Measurements from ENCODE around the gene ITPR1. TPM values are rescaled to one million over a fixed set of nuclear protein-coding genes. Genes with fewer than 3 reads are reported as not detected.

Gene ITPR1
- total and polyA plus RNA-seq, 2 experiments from 2014 or later: 6.8 to 21.0 TPM

DNA sequence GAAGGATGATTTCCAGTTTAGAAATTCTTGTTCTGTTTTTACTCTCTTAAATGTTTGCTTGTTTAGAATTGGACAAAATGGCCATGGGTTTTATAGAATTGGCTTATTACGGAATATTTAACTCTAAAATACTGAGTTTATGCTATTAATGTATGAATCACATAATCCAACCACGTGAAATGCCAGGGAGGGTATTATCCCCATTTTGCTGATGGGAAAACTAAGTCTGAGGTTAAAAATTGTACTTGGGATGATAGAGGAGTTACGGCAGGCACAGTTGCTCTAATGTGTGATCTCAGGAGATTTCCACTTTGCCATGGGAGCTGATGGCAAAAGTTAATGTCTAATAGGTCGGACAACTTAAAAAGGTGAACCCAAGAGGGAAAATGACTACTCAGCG is 194.4 kb downstream of the ITPR1 start:
- H3K4me2 ChIP-seq: no peak overlapping the region
- H3K4me3 Mint-ChIP-seq: no peak overlapping the region
- no peak overlapping the region for H3K27ac ChIP-seq (ENCODE audit: low read depth)
- H3K4me1 ChIP-seq (ENCODE audit: insufficient read depth): no peaks in the 10 kb centered on the region
- peaks cover 5% of the 10 kb centered on the region; the same call in 1 of the 3 replicates for H3K9me3 Mint-ChIP-seq
- H2AFZ ChIP-seq: no peak overlapping the region
- no peaks in the 10 kb centered on the region; the same call in 2 of the 3 replicates for H3K4me1 Mint-ChIP-seq
- no peaks in the 10 kb centered on the region for H3F3A ChIP-seq (replicated peaks; ENCODE audit: low read depth)
- H4K20me1 ChIP-seq (replicated peaks; ENCODE audit: insufficient read depth): no peaks in the 10 kb centered on the region
- no peaks in the 10 kb centered on the region for H3K27me3 ChIP-seq (ENCODE audit: insufficient read depth)
- peaks cover 13% of the 10 kb centered on the region; the same call in 2 of the 3 replicates for H3K36me3 Mint-ChIP-seq (ENCODE audit: low read depth)
- H3K4me3 ChIP-seq: no peak overlapping the region
- H3K9me2 ChIP-seq (ENCODE audit: insufficient read depth): peaks cover 1% of the 10 kb centered on the region; the same call in 1 of the 2 replicates
- H3K79me2 ChIP-seq (replicated peaks; ENCODE audit: insufficient read depth): no peaks in the 10 kb centered on the region
- DNase-seq (ENCODE audit: low spot score) (no peak), ATAC-seq (no peak)
- no peaks in the 10 kb centered on the region; the same call in 1 of the 2 replicates for H3K36me3 ChIP-seq (ENCODE audit: insufficient read depth)
- H3K27me3 Mint-ChIP-seq (ENCODE audit: insufficient read depth, low read depth, poor library complexity): no peaks in the 10 kb centered on the region
- H3K27ac Mint-ChIP-seq: no peak overlapping the region
- TF ChIP-seq EZH2 (IDR thresholded peaks at IDR 0.05; ENCODE audit: low read depth, unreplicated experiment) (no peak), ZNF114 (CRISPR knock-in tag; IDR thresholded peaks at IDR 0.05) (no peak), ZNF331 (CRISPR knock-in tag; IDR thresholded peaks at IDR 0.05; ENCODE audit: low read depth) (no peak), POLR2AphosphoS5 (IDR thresholded peaks at IDR 0.05; ENCODE audit: low read depth) (no peak), CREB1 (CRISPR knock-in tag; IDR thresholded peaks at IDR 0.05; ENCODE audit: low read depth) (no peak), EZH2phosphoT487 (IDR thresholded peaks at IDR 0.05; ENCODE audit: unreplicated experiment) (no peak), JUNB (IDR thresholded peaks at IDR 0.05; ENCODE audit: unreplicated experiment) (no peak), STAT1 (IDR thresholded peaks at IDR 0.05; ENCODE audit: unreplicated experiment) (no peak), NANOG (IDR thresholded peaks at IDR 0.05; ENCODE audit: borderline replicate concordance) (no peak)
- TF ChIP-seq, protein P1, sequence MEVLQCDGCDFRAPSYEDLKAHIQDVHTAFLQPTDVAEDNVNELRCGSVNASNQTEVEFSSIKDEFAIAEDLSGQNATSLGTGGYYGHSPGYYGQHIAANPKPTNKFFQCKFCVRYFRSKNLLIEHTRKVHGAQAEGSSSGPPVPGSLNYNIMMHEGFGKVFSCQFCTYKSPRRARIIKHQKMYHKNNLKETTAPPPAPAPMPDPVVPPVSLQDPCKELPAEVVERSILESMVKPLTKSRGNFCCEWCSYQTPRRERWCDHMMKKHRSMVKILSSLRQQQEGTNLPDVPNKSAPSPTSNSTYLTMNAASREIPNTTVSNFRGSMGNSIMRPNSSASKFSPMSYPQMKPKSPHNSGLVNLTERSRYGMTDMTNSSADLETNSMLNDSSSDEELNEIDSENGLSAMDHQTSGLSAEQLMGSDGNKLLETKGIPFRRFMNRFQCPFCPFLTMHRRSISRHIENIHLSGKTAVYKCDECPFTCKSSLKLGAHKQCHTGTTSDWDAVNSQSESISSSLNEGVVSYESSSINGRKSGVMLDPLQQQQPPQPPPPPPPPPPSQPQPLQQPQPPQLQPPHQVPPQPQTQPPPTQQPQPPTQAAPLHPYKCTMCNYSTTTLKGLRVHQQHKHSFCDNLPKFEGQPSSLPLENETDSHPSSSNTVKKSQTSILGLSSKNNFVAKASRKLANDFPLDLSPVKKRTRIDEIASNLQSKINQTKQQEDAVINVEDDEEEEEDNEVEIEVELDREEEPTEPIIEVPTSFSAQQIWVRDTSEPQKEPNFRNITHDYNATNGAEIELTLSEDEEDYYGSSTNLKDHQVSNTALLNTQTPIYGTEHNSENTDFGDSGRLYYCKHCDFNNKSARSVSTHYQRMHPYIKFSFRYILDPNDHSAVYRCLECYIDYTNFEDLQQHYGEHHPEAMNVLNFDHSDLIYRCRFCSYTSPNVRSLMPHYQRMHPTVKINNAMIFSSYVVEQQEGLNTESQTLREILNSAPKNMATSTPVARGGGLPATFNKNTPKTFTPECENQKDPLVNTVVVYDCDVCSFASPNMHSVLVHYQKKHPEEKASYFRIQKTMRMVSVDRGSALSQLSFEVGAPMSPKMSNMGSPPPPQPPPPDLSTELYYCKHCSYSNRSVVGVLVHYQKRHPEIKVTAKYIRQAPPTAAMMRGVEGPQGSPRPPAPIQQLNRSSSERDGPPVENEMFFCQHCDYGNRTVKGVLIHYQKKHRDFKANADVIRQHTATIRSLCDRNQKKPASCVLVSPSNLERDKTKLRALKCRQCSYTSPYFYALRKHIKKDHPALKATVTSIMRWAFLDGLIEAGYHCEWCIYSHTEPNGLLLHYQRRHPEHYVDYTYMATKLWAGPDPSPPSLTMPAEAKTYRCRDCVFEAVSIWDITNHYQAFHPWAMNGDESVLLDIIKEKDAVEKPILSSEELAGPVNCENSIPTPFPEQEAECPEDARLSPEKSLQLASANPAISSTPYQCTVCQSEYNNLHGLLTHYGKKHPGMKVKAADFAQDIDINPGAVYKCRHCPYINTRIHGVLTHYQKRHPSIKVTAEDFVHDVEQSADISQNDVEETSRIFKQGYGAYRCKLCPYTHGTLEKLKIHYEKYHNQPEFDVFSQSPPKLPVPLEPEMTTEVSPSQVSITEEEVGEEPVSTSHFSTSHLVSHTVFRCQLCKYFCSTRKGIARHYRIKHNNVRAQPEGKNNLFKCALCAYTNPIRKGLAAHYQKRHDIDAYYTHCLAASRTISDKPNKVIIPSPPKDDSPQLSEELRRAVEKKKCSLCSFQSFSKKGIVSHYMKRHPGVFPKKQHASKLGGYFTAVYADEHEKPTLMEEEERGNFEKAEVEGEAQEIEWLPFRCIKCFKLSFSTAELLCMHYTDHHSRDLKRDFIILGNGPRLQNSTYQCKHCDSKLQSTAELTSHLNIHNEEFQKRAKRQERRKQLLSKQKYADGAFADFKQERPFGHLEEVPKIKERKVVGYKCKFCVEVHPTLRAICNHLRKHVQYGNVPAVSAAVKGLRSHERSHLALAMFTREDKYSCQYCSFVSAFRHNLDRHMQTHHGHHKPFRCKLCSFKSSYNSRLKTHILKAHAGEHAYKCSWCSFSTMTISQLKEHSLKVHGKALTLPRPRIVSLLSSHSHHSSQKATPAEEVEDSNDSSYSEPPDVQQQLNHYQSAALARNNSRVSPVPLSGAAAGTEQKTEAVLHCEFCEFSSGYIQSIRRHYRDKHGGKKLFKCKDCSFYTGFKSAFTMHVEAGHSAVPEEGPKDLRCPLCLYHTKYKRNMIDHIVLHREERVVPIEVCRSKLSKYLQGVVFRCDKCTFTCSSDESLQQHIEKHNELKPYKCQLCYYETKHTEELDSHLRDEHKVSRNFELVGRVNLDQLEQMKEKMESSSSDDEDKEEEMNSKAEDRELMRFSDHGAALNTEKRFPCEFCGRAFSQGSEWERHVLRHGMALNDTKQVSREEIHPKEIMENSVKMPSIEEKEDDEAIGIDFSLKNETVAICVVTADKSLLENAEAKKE (CRISPR knock-in tag; IDR thresholded peaks at IDR 0.05): no peak
- TF ChIP-seq, protein P2, sequence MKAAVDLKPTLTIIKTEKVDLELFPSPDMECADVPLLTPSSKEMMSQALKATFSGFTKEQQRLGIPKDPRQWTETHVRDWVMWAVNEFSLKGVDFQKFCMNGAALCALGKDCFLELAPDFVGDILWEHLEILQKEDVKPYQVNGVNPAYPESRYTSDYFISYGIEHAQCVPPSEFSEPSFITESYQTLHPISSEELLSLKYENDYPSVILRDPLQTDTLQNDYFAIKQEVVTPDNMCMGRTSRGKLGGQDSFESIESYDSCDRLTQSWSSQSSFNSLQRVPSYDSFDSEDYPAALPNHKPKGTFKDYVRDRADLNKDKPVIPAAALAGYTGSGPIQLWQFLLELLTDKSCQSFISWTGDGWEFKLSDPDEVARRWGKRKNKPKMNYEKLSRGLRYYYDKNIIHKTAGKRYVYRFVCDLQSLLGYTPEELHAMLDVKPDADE (IDR thresholded peaks at IDR 0.05): no peak
- TF ChIP-seq, protein P3, sequence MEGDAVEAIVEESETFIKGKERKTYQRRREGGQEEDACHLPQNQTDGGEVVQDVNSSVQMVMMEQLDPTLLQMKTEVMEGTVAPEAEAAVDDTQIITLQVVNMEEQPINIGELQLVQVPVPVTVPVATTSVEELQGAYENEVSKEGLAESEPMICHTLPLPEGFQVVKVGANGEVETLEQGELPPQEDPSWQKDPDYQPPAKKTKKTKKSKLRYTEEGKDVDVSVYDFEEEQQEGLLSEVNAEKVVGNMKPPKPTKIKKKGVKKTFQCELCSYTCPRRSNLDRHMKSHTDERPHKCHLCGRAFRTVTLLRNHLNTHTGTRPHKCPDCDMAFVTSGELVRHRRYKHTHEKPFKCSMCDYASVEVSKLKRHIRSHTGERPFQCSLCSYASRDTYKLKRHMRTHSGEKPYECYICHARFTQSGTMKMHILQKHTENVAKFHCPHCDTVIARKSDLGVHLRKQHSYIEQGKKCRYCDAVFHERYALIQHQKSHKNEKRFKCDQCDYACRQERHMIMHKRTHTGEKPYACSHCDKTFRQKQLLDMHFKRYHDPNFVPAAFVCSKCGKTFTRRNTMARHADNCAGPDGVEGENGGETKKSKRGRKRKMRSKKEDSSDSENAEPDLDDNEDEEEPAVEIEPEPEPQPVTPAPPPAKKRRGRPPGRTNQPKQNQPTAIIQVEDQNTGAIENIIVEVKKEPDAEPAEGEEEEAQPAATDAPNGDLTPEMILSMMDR (conservative IDR thresholded peaks at IDR 0.05; ENCODE audit: low read depth in 2 of 2): no peak
- TF ChIP-seq, protein P4, sequence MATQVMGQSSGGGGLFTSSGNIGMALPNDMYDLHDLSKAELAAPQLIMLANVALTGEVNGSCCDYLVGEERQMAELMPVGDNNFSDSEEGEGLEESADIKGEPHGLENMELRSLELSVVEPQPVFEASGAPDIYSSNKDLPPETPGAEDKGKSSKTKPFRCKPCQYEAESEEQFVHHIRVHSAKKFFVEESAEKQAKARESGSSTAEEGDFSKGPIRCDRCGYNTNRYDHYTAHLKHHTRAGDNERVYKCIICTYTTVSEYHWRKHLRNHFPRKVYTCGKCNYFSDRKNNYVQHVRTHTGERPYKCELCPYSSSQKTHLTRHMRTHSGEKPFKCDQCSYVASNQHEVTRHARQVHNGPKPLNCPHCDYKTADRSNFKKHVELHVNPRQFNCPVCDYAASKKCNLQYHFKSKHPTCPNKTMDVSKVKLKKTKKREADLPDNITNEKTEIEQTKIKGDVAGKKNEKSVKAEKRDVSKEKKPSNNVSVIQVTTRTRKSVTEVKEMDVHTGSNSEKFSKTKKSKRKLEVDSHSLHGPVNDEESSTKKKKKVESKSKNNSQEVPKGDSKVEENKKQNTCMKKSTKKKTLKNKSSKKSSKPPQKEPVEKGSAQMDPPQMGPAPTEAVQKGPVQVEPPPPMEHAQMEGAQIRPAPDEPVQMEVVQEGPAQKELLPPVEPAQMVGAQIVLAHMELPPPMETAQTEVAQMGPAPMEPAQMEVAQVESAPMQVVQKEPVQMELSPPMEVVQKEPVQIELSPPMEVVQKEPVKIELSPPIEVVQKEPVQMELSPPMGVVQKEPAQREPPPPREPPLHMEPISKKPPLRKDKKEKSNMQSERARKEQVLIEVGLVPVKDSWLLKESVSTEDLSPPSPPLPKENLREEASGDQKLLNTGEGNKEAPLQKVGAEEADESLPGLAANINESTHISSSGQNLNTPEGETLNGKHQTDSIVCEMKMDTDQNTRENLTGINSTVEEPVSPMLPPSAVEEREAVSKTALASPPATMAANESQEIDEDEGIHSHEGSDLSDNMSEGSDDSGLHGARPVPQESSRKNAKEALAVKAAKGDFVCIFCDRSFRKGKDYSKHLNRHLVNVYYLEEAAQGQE (IDR thresholded peaks at IDR 0.05; ENCODE audit: unreplicated experiment): no peak

Data from GM23338 (cell line).